22Rv1 (cell line): ENCODE measurements around the gene MTSS2.

Experiments
- CTCF ChIP-seq: fragments of 450-650 bp; IDR thresholded peaks from 2 replicates; pipeline ENCODE4 v1.5.1; 2017; ENCODE audit warnings: mild to moderate bottlenecking
- ZFX ChIP-seq: fragments of 450-650 bp; IDR thresholded peaks from 2 replicates; pipeline ENCODE4 v1.6.1; 2017; ENCODE audit warnings: antibody characterized with exemption, borderline replicate concordance

GRCh38 chr16:70653809-70654771 lies 31.8 kb downstream of the MTSS2 start:
- TF ChIP-seq CTCF (peak; percentile 87), ZFX (no peak)
